H1 (cell line): ENCODE results near the gene GPATCH2L. TPM values are rescaled to one million over a fixed set of nuclear protein-coding genes. Genes with fewer than 3 reads are reported as not detected.

Experiments used
- CTCF ChIA-PET: fragments of 300-600 bp; sonication (Branson Sonifier 250); formaldehyde crosslinking; loops from one replicate; lab custom pipeline; 2021; ENCODE audit not compliant: partially characterized antibody; lab: Charles Lee
- POLR2A ChIA-PET: fragments of 300-600 bp; sonication (Branson Sonifier 250); formaldehyde crosslinking; loops from one replicate; lab custom pipeline; 2021; ENCODE audit warnings: inconsistent platforms; ENCODE audit not compliant: partially characterized antibody; lab: Charles Lee
- DNase-seq, 2 experiments: peaks; one replicate each; pipeline versions ENCODE4 v3.0.0 to v3.0.0-alpha.2; 2010 to 2022; ENCODE audit warnings: low spot score in 2 of 2, low read depth in 1 of 2, mixed read lengths in 1 of 2
- FAIRE-seq: peaks from 2 replicates; lab custom pipeline; 2011; peaks lifted over from hg19 to GRCh38; lab: Jason Lieb, UNC
- H2AFZ ChIP-seq: 2 replicates; pipeline ENCODE4 v1.8.1; 2012; ENCODE audit warnings: low read length, inconsistent platforms
- H2AK5ac ChIP-seq: 2 replicates; pipeline ENCODE4 v1.6.1; 2013; ENCODE audit warnings: low read depth, low read length
- H2BK120ac ChIP-seq: replicated peaks from 2 replicates; pipeline ENCODE3; 2013; ENCODE audit warnings: low read depth, low read length, inconsistent platforms
- H2BK12ac ChIP-seq: 2 replicates; pipeline ENCODE4 v1.6.1; 2013; ENCODE audit warnings: low read depth, low read length
- H2BK15ac ChIP-seq: 2 replicates; pipeline ENCODE4 v1.6.1; 2013; ENCODE audit warnings: low read length
- H2BK20ac ChIP-seq: 2 replicates; pipeline ENCODE4 v1.6.1; 2013; ENCODE audit warnings: low read length
- H2BK5ac ChIP-seq: 2 replicates; pipeline ENCODE4 v1.6.1; 2013; ENCODE audit warnings: low read depth, low read length
- H3K14ac ChIP-seq: 2 replicates; pipeline ENCODE4 v1.6.1; 2013; ENCODE audit warnings: inconsistent platforms; ENCODE audit not compliant: insufficient read length
- H3K18ac ChIP-seq: 2 replicates; pipeline ENCODE4 v1.6.1; 2013; ENCODE audit warnings: low read length; ENCODE audit errors: extremely low read depth
- H3K23ac ChIP-seq: 2 replicates; pipeline ENCODE4 v1.6.1; 2013; ENCODE audit warnings: inconsistent platforms; ENCODE audit not compliant: insufficient read length
- H3K23me2 ChIP-seq: 2 replicates; pipeline ENCODE4 v1.6.1; 2013; ENCODE audit warnings: low read depth, low read length
- H3K27ac ChIP-seq: 2 replicates; pipeline ENCODE4 v1.6.1; 2011; ENCODE audit warnings: low read depth, low read length, inconsistent platforms
- H3K27me3 ChIP-seq, 4 experiments: replicated peaks in 1 of 4; 1 replicate in 1 of 4; 2 replicates in 3 of 4; pipeline versions ENCODE4 v1.6.1 to v1.8.1; 2011 to 2013; ENCODE audit warnings: low read length in 3 of 4, mild to moderate bottlenecking in 3 of 4, inconsistent platforms in 2 of 4, mixed read lengths in 2 of 4, moderate library complexity in 1 of 4; ENCODE audit not compliant: control insufficient read depth in 3 of 4, insufficient read depth in 3 of 4; ENCODE audit errors: extremely low read depth in 1 of 4
- H3K36me3 ChIP-seq, 4 experiments: 2 replicates each; pipeline versions ENCODE4 v1.6.1 to v1.8.1; 2011 to 2013; ENCODE audit warnings: mild to moderate bottlenecking in 4 of 4, low read length in 3 of 4, moderate library complexity in 2 of 4, control low read depth in 1 of 4, inconsistent platforms in 1 of 4; ENCODE audit not compliant: insufficient read depth in 4 of 4, control insufficient read depth in 2 of 4
- H3K4ac ChIP-seq: replicated peaks from 2 replicates; pipeline ENCODE3; 2013; ENCODE audit warnings: low read length, low read depth, mixed read lengths, inconsistent platforms; ENCODE audit not compliant: insufficient read length
- H3K4me1 ChIP-seq, 4 experiments: replicated peaks in 1 of 4; 1 replicate in 1 of 4; 2 replicates in 3 of 4; pipeline versions ENCODE4 v1.6.1 to v1.8.1; 2011 to 2013; ENCODE audit warnings: low read length in 3 of 4, inconsistent platforms in 2 of 4, mixed read lengths in 1 of 4; ENCODE audit not compliant: insufficient read depth in 4 of 4, control insufficient read depth in 3 of 4
- H3K4me2 ChIP-seq, 2 experiments: 2 replicates each; pipeline versions ENCODE4 v1.6.1 to v1.8.1; 2011 to 2013; ENCODE audit warnings: low read depth in 2 of 2, low read length in 2 of 2, control low read depth in 1 of 2, inconsistent platforms in 1 of 2, mild to moderate bottlenecking in 1 of 2; ENCODE audit not compliant: insufficient read depth in 1 of 2
- H3K4me3 ChIP-seq, 4 experiments: fragments of 200-600, 300-600 bp in 1 of 4; sonication (generic), shearing (Covaris generic), sonication (Bioruptor Twin) in 1 of 4; 2 replicates each; pipeline versions ENCODE4 v1.5.1 to v1.8.1; 2011 to 2016; ENCODE audit warnings: low read length in 4 of 4, low read depth in 3 of 4, control low read depth in 2 of 4, inconsistent platforms in 2 of 4, mild to moderate bottlenecking in 2 of 4, mixed read lengths in 1 of 4, moderate library complexity in 1 of 4; ENCODE audit not compliant: insufficient read depth in 2 of 4; ENCODE audit errors: extremely low read depth in 1 of 4
- H3K56ac ChIP-seq: replicated peaks from 2 replicates; pipeline ENCODE3; 2013; ENCODE audit warnings: low read depth, mild to moderate bottlenecking, mixed read lengths, low read length, inconsistent platforms; ENCODE audit not compliant: insufficient read length
- H3K79me1 ChIP-seq: 2 replicates; pipeline ENCODE4 v1.6.1; 2013; ENCODE audit warnings: low read depth, low read length, control low read depth
- H3K79me2 ChIP-seq, 2 experiments: 2 replicates each; pipeline versions ENCODE4 v1.6.1 to v1.8.1; 2012 to 2013; ENCODE audit warnings: low read length in 2 of 2, mild to moderate bottlenecking in 2 of 2, inconsistent platforms in 1 of 2; ENCODE audit not compliant: insufficient read depth in 2 of 2, control insufficient read depth in 1 of 2
- H3K9ac ChIP-seq, 4 experiments: replicated peaks in 1 of 4; 1 replicate in 1 of 4; 2 replicates in 3 of 4; pipeline versions ENCODE4 v1.6.1 to v1.8.1; 2011 to 2013; ENCODE audit warnings: low read depth in 3 of 4, low read length in 3 of 4, control low read depth in 2 of 4, mild to moderate bottlenecking in 2 of 4, moderate library complexity in 2 of 4, inconsistent platforms in 1 of 4; ENCODE audit errors: extremely low read depth in 1 of 4
- H3K9me3 ChIP-seq, 2 experiments: 2 replicates each; pipeline versions ENCODE4 v1.6.1 to v1.8.1; 2012 to 2013; ENCODE audit warnings: mild to moderate bottlenecking in 2 of 2, moderate library complexity in 2 of 2, control low read depth in 1 of 2, inconsistent platforms in 1 of 2, low read depth in 1 of 2, low read length in 1 of 2, mixed read lengths in 1 of 2; ENCODE audit not compliant: insufficient read depth in 2 of 2
- H4K20me1 ChIP-seq, 2 experiments: replicated peaks in 1 of 2; 2 replicates each; pipeline versions ENCODE3 to v1.8.1; 2011 to 2013; ENCODE audit warnings: inconsistent platforms in 2 of 2, low read length in 2 of 2, mild to moderate bottlenecking in 1 of 2; ENCODE audit not compliant: insufficient read depth in 2 of 2, control insufficient read depth in 1 of 2
- H4K5ac ChIP-seq: 2 replicates; pipeline ENCODE4 v1.6.1; 2013; ENCODE audit warnings: low read length, low read depth, mixed read lengths, inconsistent platforms; ENCODE audit not compliant: insufficient read length
- H4K8ac ChIP-seq: 2 replicates; pipeline ENCODE4 v1.8.0; 2013; ENCODE audit warnings: mild to moderate bottlenecking, moderate library complexity, low read length, inconsistent platforms; ENCODE audit not compliant: insufficient read depth; ENCODE audit errors: extremely low read depth
- H4K91ac ChIP-seq: replicated peaks from 2 replicates; pipeline ENCODE3; 2013; ENCODE audit warnings: low read length, mixed read lengths, inconsistent platforms; ENCODE audit not compliant: insufficient read length
- WGBS, 2 experiments: shearing (Covaris generic) in 1 of 2; methylation state at CpG; one replicate each; pipeline versions ENCODE4 v1.1.6 to v1.1.7; 2013 to 2015; ENCODE audit warnings: low lambda C conversion rate in 2 of 2, mixed read lengths in 2 of 2, inconsistent platforms in 1 of 2, low coverage in 1 of 2, missing lambda C conversion rate in 1 of 2; ENCODE audit not compliant: insufficient replicate concordance in 2 of 2, insufficient coverage in 1 of 2, insufficient read length in 1 of 2; ENCODE audit errors: extremely low coverage in 1 of 2, missing lambda C conversion rate in 1 of 2; 5-methylcytosine and 5-hydroxymethylcytosine counted together
- polyA plus RNA-seq, 7 experiments: library from polyadenylated mRNA; depleted of rRNA in 3 of 7; stranded (reverse) in 5 of 7; unstranded in 2 of 7; fragments of >200 nt in 5 of 7; fragments of 200-250 nt in 2 of 7; gene quantifications; 1 replicate in 5 of 7; 2 replicates in 1 of 7; 4 replicates in 1 of 7; pipeline versions ENCODE4 v1.2.1 to v1.2.3, GENCODE V29; 2011 to 2013; ENCODE audit warnings: missing spikeins in 2 of 7, mixed read lengths in 2 of 7
- total RNA-seq: library from RNA; stranded (reverse); fragmentation: NEBNext Ultra II Directional; extraction: Animal tissue kit (Norgen Biotek cat#: 25700); gene quantifications from 2 replicates; pipeline ENCODE4 v1.2.1, GENCODE V29; 2021
- TF ChIP-seq, protein P1 (sequence below): IDR thresholded peaks from 2 replicates; pipeline ENCODE4 v1.6.1; 2012; ENCODE audit warnings: inconsistent platforms

The GPATCH2L gene
- total and polyA plus RNA-seq, 2 of the 8 experiments (the other 6 are each of a cell fraction or from before 2014, with no cell fraction given): 26.0 to 54.9 TPM

GRCh38 chr14:76109087-76109880 is 42.4 kb upstream of the GPATCH2L start:
- Histone ChIP-seq H3K4me1 (peaks cover 12 to 26% (median 18%) of the 10 kb centered on the region in 4 experiments), H3K4ac (no peak overlapping the region), H3K9me3 (no peaks in the 10 kb centered on the region), H3K79me2 (no peaks in the 10 kb centered on the region), H3K27me3 (peaks cover 0 to 2% (median 1%) of the 10 kb centered on the region in 4 experiments; a peak in 2 of 7 replicates), H3K79me1 (no peaks in the 10 kb centered on the region), H2BK12ac (0 out of 2 replicates have a peak overlapping the region, but pooled peaks have one; percentile 60), H4K91ac (no peak overlapping the region), H3K23ac (no peak overlapping the region), H4K5ac (no peak overlapping the region), H2BK15ac (0 out of 2 replicates have a peak overlapping the region, but pooled peaks have one; percentile 61), H3K18ac (no peak overlapping the region; the same call in 1 of the 2 replicates), H3K27ac (no peak overlapping the region), H2BK20ac (peak overlapping the region; percentile 72; the same call in 1 of the 2 replicates), H2AK5ac (no peak overlapping the region), H2BK120ac (no peak overlapping the region), H2BK5ac (no peak overlapping the region), H3K4me2 (no peak overlapping the region), H2AFZ (no peak overlapping the region), H4K20me1 (no peaks in the 10 kb centered on the region), H4K8ac (no peak overlapping the region), H3K9ac (no peak overlapping the region), H3K4me3 (no peak overlapping the region), H3K23me2 (no peaks in the 10 kb centered on the region), H3K36me3 (no peaks in the 10 kb centered on the region), H3K56ac (no peak overlapping the region), H3K14ac (no peak overlapping the region)
- FAIRE-seq: no peak
- CTCF ChIA-PET: interaction anchor here (1.5 kb wide), 1 partner anchor 15 kb away, joined by 3 read pairs; no protein-coding TSS in a partner anchor
- DNase-seq: no peak
- POLR2A ChIA-PET: no interaction called here
- 93% methylated on average over 13 of the region's 14 CpGs; no CpG with 5 or more reads in 1 of the 2 experiments for WGBS, 2 experiments
- TF ChIP-seq, protein P1, sequence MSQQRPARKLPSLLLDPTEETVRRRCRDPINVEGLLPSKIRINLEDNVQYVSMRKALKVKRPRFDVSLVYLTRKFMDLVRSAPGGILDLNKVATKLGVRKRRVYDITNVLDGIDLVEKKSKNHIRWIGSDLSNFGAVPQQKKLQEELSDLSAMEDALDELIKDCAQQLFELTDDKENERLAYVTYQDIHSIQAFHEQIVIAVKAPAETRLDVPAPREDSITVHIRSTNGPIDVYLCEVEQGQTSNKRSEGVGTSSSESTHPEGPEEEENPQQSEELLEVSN: no peak
